ENCODE measurements around the gene ZNF273.
"Not testable (repeated sequence)": the region's sequence is repeated elsewhere in the genome, so short reads cannot be mapped to it uniquely, and the experiment has no call there.

DNA sequence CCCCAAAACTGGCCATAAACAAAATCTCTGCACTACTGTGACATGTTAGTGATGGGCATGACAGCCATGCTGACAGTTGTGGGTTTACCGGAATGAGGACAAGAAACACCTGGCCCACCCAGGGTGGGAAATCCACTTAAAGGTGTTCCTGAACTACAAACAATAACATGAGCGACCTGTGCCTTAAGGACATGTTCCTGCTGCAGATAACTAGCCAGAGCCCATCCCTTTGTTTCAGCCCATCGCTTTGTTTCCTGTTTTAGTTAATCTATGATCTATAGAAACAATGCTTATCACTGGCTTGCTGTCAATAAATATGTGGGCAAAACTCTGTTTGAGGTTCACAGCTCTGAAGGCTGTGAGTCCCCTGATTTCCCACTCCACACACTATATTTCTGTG, 39.5 kb upstream of the ZNF273 start:
- TF ChIP-seq, protein P1, sequence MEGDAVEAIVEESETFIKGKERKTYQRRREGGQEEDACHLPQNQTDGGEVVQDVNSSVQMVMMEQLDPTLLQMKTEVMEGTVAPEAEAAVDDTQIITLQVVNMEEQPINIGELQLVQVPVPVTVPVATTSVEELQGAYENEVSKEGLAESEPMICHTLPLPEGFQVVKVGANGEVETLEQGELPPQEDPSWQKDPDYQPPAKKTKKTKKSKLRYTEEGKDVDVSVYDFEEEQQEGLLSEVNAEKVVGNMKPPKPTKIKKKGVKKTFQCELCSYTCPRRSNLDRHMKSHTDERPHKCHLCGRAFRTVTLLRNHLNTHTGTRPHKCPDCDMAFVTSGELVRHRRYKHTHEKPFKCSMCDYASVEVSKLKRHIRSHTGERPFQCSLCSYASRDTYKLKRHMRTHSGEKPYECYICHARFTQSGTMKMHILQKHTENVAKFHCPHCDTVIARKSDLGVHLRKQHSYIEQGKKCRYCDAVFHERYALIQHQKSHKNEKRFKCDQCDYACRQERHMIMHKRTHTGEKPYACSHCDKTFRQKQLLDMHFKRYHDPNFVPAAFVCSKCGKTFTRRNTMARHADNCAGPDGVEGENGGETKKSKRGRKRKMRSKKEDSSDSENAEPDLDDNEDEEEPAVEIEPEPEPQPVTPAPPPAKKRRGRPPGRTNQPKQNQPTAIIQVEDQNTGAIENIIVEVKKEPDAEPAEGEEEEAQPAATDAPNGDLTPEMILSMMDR (conservative IDR thresholded peaks at IDR 0.05; ENCODE audit: low read length) = not testable (repeated sequence)
- TF ChIP-seq EZH2phosphoT487 (IDR thresholded peaks at IDR 0.05; ENCODE audit: borderline replicate concordance, low read depth, low read length) = not testable (repeated sequence)

Measured in OCI-LY7 (cell line).